MM.1S (cell line): ENCODE data around the gene MBTPS1.

ENCODE experiments used
- CTCF ChIP-seq: fragments of 300-600 bp; sonication (generic); IDR thresholded peaks from 2 replicates; pipeline ENCODE4 v1.5.1; 2016; ENCODE audit warnings: antibody characterized with exemption, low read length, mixed read lengths
- EZH2 ChIP-seq: fragments of 300-600 bp; sonication (generic); optimal IDR thresholded peaks from 2 replicates; pipeline ENCODE3; 2017; ENCODE audit warnings: low read depth, mild to moderate bottlenecking, antibody characterized with exemption, low read length, mixed read lengths

GRCh38 chr16:84016477-84016876 lies 100.3 kb downstream of the MBTPS1 start:
- no peak for TF ChIP-seq CTCF
- no peak for TF ChIP-seq EZH2
